ENCODE measurements around the gene MREG.
"Not testable (repeated sequence)": the region's sequence is repeated elsewhere in the genome, so short reads cannot be mapped to it uniquely, and the experiment has no call there.

Gene MREG

GRCh38 chr2:215965532-215966165 lies 47.7 kb downstream of the MREG start:
- no peak for DNase-seq (ENCODE audit: low read depth)
- H3K4me3 ChIP-seq (ENCODE audit: low read length) = no peak overlapping the region
- TF ChIP-seq, protein P1, sequence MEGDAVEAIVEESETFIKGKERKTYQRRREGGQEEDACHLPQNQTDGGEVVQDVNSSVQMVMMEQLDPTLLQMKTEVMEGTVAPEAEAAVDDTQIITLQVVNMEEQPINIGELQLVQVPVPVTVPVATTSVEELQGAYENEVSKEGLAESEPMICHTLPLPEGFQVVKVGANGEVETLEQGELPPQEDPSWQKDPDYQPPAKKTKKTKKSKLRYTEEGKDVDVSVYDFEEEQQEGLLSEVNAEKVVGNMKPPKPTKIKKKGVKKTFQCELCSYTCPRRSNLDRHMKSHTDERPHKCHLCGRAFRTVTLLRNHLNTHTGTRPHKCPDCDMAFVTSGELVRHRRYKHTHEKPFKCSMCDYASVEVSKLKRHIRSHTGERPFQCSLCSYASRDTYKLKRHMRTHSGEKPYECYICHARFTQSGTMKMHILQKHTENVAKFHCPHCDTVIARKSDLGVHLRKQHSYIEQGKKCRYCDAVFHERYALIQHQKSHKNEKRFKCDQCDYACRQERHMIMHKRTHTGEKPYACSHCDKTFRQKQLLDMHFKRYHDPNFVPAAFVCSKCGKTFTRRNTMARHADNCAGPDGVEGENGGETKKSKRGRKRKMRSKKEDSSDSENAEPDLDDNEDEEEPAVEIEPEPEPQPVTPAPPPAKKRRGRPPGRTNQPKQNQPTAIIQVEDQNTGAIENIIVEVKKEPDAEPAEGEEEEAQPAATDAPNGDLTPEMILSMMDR (conservative IDR thresholded peaks at IDR 0.05; ENCODE audit: low read length) = no peak

- H3K4me3 ChIP-seq (ENCODE audit: low read length) = no peak overlapping the region
- TF ChIP-seq, protein P1 (conservative IDR thresholded peaks at IDR 0.05; ENCODE audit: low read length) = no peak
- DNase-seq (ENCODE audit: low read depth) = no peak
These were observed 51.4 kb downstream of the MREG start for GRCh38 chr2:215961981-215962380.

DNA sequence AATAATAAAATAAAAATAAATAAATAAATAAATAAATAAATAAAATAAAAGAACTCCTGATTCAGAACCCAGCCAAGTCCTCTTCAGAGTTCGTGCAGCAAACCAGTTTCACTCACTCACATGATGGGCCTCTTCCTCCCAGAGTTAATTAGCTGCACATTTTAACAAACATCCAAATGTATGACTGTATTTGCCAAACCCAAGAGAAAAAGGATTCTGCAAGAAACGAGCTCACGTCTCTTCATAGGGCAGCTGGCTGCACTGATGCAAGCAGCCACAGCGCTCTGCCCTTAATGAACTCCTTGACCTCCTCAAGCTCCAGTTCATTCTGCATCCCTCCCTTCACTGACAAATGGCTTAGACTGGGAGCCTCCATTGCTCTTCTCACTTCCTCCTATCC lies 55.1 kb downstream of the MREG start:
- peak; percentile 92 for DNase-seq (ENCODE audit: low read depth)
- H3K4me3 ChIP-seq (ENCODE audit: low read length) = no peak overlapping the region
- TF ChIP-seq, protein P1 (conservative IDR thresholded peaks at IDR 0.05; ENCODE audit: low read length) = no peak

- DNase-seq (ENCODE audit: low read depth); H3K4me3 ChIP-seq (ENCODE audit: low read length): not testable (repeated sequence)
These were observed 55.8 kb downstream of the MREG start for GRCh38 chr2:215957354-215958122.

DNA sequence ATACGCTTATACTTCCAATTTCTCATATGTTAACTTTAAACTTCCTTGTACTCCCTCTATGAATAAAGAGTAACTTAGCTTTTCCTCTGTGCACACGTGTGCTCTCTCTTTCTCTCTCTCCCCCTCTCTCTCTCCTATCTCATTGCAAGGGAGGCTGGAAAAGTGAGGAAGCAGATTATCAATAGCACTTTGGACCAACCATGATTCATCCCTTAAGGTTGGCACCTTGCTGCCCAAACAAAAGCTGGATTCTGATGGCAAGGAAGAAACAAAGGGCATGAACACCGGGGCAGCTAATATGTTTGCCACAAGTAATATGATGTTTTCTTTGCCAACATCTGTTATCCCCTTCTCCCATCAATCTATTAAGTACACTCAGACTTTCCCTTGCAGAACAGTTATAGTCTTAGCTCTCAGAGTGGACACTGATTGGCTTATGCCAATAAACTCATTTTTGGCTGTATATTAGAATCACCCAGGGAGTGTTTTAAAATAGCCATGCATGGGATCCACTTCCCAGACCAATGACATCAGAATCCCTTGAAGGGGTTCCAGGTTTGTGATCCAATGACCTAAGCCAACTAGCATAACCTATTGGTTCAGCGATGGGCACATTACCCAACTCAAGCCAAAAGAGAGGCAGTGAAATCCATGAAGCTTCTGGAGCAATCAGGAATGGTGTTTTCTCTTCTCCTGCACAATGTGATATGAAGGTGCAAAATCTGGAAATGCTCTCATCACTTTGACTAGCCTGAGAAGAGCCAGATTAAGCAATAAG lies 60.3 kb downstream of the MREG start:
- TF ChIP-seq, protein P1 (conservative IDR thresholded peaks at IDR 0.05; ENCODE audit: low read length) = no peak
- DNase-seq (ENCODE audit: low read depth) = no peak

GRCh38 chr2:215951558-215951957 lies 61.8 kb downstream of the MREG start:
- H3K4me3 ChIP-seq (ENCODE audit: low read length) = no peak overlapping the region
- TF ChIP-seq, protein P1 (conservative IDR thresholded peaks at IDR 0.05; ENCODE audit: low read length) = no peak
- no peak for DNase-seq (ENCODE audit: low read depth)

More for the DNA sequence above, 60.3 kb downstream of the MREG start:
- H3K4me3 ChIP-seq (ENCODE audit: low read length) = no peak overlapping the region

GRCh38 chr2:215949991-215950404 lies 63.4 kb downstream of the MREG start:
- H3K4me3 ChIP-seq (ENCODE audit: low read length) = no peak overlapping the region
- DNase-seq (ENCODE audit: low read depth) = peak; percentile 67
- TF ChIP-seq, protein P1 (conservative IDR thresholded peaks at IDR 0.05; ENCODE audit: low read length) = peak; percentile 75

All from AG10803 (cell line).